Activated gamma-delta T cell treated with Interleukin-2 at 50 U/mL for 16 hours (primary cell): ENCODE data around the gene TMEM232.

Experiments
- DNase-seq: peaks from one replicate; pipeline ENCODE4 v3.0.0-alpha.2; 2020

TMEM232 gene

DNA sequence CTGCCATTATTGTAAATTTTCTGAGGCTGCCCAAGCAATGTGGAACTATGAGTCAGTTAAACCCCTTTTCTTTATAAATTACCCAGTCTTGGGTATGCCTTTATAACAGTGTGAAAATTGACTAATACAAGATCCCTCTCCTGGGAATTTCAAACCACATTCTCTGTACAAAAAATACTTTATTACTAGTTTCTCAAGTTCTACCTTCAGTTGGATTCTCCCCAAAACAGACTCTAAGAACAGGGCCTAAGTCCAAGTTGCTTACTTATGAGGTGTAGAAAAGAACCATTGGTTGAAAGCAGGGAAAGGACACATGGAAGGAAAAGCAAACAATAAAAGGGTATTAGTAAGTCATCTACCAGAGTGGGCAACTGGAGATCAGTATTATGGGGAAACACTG is 343.2 kb downstream of the TMEM232 start:
- no peak for DNase-seq

DNA sequence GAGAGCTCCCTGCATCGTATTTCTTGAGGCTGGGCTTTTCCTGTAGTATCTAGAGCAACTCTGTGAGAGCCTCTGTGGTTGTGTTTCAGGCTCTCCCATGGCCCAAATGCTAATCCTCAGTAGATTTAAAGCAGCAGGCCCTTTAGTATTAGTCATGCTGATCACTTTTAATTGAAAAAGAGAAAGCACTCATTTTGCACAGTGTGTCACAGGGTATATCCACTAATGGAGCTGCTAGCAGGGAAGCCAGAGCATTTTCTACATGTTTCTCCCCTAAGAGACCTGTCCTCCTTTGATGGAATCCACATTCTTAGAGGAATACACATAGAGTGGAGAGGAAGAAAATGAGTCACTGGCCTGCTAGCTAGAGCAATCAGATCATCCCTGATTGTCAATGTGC is 348.5 kb downstream of the TMEM232 start:
- no peak for DNase-seq

- no peak for DNase-seq
Observed at GRCh38 chr5:110377361-110377760, 349.1 kb downstream of the TMEM232 start.

DNA sequence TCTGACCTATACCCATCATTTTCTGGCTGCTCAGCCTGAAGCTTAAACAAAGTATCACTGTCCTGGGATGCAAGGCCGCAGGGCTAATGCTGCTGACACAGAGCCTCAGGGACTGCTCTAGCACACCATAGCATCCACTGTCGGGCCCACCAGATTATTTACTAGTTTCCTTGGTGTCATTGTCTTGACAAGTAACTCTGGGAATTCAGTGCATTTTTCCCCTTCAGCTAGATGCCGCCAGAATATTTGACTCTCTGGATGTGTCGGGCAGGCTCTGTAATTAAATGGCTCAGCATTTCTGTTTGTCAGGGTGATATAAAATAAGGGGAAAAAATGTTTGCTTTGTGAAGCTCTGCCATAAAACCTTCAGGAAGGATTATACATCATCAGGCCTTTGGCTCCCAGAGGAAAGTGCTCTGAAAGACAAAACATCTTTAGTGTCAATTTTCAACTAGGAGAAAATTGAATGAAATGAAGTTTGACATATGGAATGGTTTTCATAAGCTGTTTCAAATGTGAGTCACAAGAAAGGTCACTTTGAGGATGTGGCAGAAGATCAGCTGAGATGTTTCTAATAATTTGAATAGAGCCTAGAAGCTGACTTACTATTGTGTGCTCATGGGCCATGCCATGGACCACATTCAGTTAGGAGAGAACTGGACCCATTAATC is 350.1 kb downstream of the TMEM232 start:
- DNase-seq = no peak

DNA sequence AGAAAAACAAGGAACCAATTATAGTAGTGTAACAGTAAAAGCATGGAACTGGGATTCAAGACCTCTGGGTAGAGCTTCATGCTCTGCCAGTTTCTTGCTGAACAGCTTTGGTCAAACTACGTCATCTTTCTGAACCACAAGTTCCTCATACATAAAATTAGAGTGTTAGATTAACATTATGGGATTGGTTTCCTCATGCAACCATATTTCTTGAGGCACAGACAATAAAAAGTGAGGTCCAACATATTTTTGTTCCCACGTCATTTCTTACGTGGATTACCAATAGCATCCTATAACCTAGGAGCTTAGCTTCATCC is 354.8 kb downstream of the TMEM232 start:
- no peak for DNase-seq

GRCh38 chr5:110371011-110371724 is 355.3 kb downstream of the TMEM232 start:
- no peak for DNase-seq
